Subcutaneous adipose tissue (tissue), 4 donors: ENCODE measurements around the gene TCF23. TPM values are rescaled to one million over a fixed set of nuclear protein-coding genes. Genes with fewer than 3 reads are reported as not detected.

Experiments
- CTCF ChIP-seq: fragments of 450-650 bp; IDR thresholded peaks from one replicate; pipeline ENCODE4 v1.5.1; 2016; ENCODE audit warnings: low read depth, mild to moderate bottlenecking, control low read depth, antibody characterized with exemption, moderate library complexity
- total RNA-seq, 4 donors: library from RNA; depleted of rRNA; stranded (reverse); fragments of >200 nt; gene quantifications; one replicate each; pipeline ENCODE4 v1.1.0, GENCODE V29; 2016

The TCF23 gene
- total RNA-seq, 4 donors from 2014 or later, result under 0.01 TPM; not detected in 3

- no peak for TF ChIP-seq CTCF
These were observed 33.3 kb upstream of the TCF23 start for GRCh38 chr2:27115519-27115918.

- no peak for TF ChIP-seq CTCF
These were observed 30.7 kb upstream of the TCF23 start for GRCh38 chr2:27117995-27118524.

- TF ChIP-seq CTCF, result no peak
These were observed 30.1 kb upstream of the TCF23 start, which contains the start of gene CGREF1 for GRCh38 chr2:27118525-27119329. TSS of gene CGREF1 (minus strand) at chr2:27119128. CDS start at chr2:27104366, 14,762 bp downstream.

DNA sequence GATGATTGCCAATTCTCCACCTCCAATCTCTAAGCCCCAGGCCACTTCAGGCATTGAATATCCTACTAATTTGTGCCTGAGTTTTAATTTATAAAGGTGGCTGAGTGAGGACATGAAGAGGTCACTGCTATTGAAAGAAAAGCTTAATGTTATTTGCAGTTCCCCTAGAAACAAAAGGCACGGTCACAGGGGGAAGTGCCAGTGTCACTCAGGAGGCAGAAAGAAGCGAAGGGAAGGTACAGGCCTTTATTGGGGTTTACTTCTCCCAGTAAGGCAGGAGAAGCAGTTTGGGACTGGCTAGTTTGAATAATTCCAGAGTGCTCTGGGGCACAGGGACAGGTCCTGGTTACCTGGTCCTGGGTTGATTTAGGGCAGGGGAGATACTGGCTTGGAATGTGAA, 26.9 kb upstream of the TCF23 start:
- TF ChIP-seq CTCF, result no peak

DNA sequence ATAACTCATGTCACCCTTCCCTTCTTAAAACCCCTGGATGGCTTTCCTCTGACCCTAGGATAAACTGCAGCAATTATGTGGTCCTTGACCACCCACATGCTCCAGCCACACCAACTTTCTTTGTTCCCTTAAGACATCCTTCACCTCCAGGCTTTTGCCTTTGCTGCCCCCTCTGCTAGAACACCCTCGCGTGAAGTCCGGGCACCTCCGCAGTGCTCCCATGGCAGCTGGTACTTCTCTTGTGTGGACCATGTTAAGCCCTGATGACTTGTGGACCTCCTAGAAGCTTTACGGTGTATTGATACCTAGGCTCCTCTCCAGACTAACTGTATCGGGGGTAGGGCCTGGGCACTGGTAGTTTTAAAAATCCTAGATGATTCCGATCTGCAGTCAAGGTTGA, 26.0 kb upstream of the TCF23 start:
- no peak for TF ChIP-seq CTCF

DNA sequence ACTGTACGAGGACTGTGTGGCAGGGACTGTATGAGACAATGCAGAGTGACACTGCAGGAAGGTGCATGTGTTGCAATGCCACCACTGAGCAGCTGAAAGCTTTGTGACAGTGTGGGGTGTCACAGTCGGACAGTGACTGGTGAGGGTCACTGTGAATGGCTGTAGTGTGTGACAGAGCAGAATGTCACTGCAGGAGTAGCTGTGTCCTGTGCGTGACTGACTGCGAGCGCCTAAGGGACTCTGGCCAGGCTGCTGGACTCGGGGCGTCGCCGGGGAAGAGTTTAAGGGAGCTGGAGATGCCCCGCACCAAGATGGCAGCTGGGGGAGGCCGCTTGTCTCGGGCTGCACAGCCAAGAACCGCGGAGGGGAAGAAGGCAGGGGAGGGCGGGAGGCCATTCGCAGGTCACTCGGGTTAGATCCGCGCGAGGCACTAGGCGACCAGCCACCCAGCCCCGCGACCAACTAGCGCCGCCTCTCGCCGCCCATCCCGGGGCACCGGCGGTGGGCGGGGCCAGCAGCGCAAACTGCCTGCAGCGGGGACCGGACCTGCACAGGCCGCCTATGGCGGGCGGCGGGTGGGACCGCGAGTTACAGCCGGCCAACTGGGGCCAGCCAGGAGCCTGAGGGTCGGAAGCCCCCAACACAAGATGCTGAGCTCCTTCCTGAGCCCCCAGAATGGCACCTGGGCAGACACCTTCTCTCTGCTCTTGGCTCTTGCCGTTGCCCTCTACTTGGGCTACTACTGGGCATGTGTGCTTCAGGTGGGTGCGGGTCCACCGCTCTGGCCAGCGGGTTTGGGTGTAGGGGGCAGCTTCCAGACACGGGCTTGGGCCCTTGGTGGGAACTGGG, 25.3 kb upstream of the TCF23 start, which contains the start of gene ABHD1:
TSS of gene ABHD1 (plus strand) at position 514 of the 849 bp plus-strand sequence. CDS start at position 648, 134 bp downstream.
- TF ChIP-seq CTCF, result no peak

DNA sequence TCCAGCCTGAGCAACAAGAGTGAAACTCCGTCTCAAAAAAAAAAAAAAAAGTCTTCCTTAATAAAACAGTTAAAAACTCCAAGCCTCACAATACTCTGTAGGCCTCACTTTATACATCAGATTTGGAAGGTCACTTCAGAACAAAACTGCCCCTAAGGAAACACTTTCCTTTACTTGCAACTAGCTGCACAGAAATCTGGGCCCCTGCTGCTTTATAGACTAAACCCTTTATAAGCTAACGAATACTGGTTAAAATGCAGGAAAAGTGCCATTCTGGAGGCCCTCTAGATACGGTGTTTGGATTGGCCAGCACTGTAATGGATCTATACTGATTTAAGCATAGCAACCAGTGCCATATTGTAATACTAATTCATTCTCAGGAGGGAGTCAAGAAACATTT, 23.7 kb upstream of the TCF23 start:
- TF ChIP-seq CTCF, result no peak
